HepG2 (cell line): Measurements from ENCODE around the gene MIA2. TPM values are rescaled to one million over a fixed set of nuclear protein-coding genes. Genes with fewer than 3 reads are reported as not detected.
"Not testable (repeated sequence)": the region's sequence is repeated elsewhere in the genome, so short reads cannot be mapped to it uniquely, and the experiment has no call there.

Experiments
- ATAC-seq: fragments of 200-7000 bp; cut with Tn5 transposase; 3 replicates; pipeline ENCODE4 v1.9.1; 2020; ENCODE audit warnings: mild to moderate bottlenecking, moderate library complexity
- BruUV-seq: library from RNA; stranded (reverse); fragments of 400-500 nt; replicated peaks from 2 replicates; lab custom pipeline; 2021; lab: Mats Ljungman, UMichigan
- CTCF ChIA-PET: fragments of 300-600 bp; formaldehyde crosslinking; extraction: SDS; loops from one replicate; lab custom pipeline; 2021; ENCODE audit warnings: low total read pairs, inconsistent platforms, low intra/inter-chr PET ratio; lab: Yijun Ruan, JAX
- POLR2A ChIA-PET: fragments of 350-600 bp; sonication (Branson Sonifier 250); formaldehyde crosslinking; loops from one replicate; lab custom pipeline; 2020; ENCODE audit warnings: antibody characterized with exemption, inconsistent platforms; lab: Yijun Ruan, JAX
- DNase-seq: peaks from one replicate; pipeline ENCODE4 v3.0.0-alpha.2; 2015; ENCODE audit warnings: low spot score
- FAIRE-seq: peaks from 3 replicates; lab custom pipeline; 2011; peaks lifted over from hg19 to GRCh38; lab: Jason Lieb, UNC
- H2AFZ ChIP-seq: one replicate; pipeline ENCODE4 v1.6.1; 2011; ENCODE audit warnings: low read length, inconsistent platforms
- H3K27ac ChIP-seq: fragments of 300-600 bp; 3 replicates; pipeline ENCODE4 v1.8.0; 2011; ENCODE audit warnings: mixed run types, mild to moderate bottlenecking, mixed read lengths, low read length, inconsistent platforms; ENCODE audit not compliant: insufficient read depth; ENCODE audit errors: extremely low read length
- H3K27me3 ChIP-seq, 2 experiments: fragments of 200-600 bp in 1 of 2; 2 replicates in 1 of 2; 3 replicates in 1 of 2; pipeline versions ENCODE4 v1.6.0 to v1.8.0; 2011; ENCODE audit warnings: low read length in 2 of 2, mild to moderate bottlenecking in 2 of 2, moderate library complexity in 2 of 2, inconsistent platforms in 1 of 2; ENCODE audit not compliant: insufficient read depth in 2 of 2, control insufficient read depth in 1 of 2
- H3K36me3 ChIP-seq, 2 experiments: fragments of 200-600 bp in 1 of 2; replicated peaks in 1 of 2; 2 replicates in 1 of 2; 3 replicates in 1 of 2; pipeline versions ENCODE4 v1.5.1 to v1.8.0; 2011; ENCODE audit warnings: low read length in 2 of 2, inconsistent platforms in 1 of 2; ENCODE audit not compliant: insufficient read depth in 2 of 2, control insufficient read depth in 1 of 2
- H3K4me1 ChIP-seq: 2 replicates; pipeline ENCODE4 v1.5.1; 2012; ENCODE audit warnings: low read length, inconsistent platforms; ENCODE audit not compliant: insufficient read depth
- H3K4me2 ChIP-seq: 2 replicates; pipeline ENCODE4 v1.6.0; 2011; ENCODE audit warnings: low read depth, low read length, inconsistent platforms
- H3K4me3 ChIP-seq, 3 experiments: fragments of 200-600 bp in 1 of 3; sonication (generic), shearing (Covaris generic) in 1 of 3; replicated peaks in 1 of 3; 2 replicates each; pipeline ENCODE4 v1.5.1; 2011 to 2016; ENCODE audit warnings: low read length in 3 of 3, inconsistent platforms in 2 of 3, low read depth in 2 of 3, mild to moderate bottlenecking in 2 of 3, control low read depth in 1 of 3, mixed read lengths in 1 of 3; ENCODE audit not compliant: insufficient read depth in 1 of 3
- H3K79me2 ChIP-seq: one replicate; pipeline ENCODE4 v1.6.1; 2011; ENCODE audit warnings: low read length, inconsistent platforms; ENCODE audit not compliant: insufficient read depth
- H3K9ac ChIP-seq: 2 replicates; pipeline ENCODE4 v1.6.0; 2011; ENCODE audit warnings: mild to moderate bottlenecking, low read depth, low read length, inconsistent platforms; ENCODE audit not compliant: insufficient read depth
- H3K9me3 ChIP-seq: 2 replicates; pipeline ENCODE4 v1.5.1; 2012; ENCODE audit warnings: mild to moderate bottlenecking, low read length
- H4K20me1 ChIP-seq: 2 replicates; pipeline ENCODE4 v1.6.0; 2011; ENCODE audit warnings: inconsistent platforms, mild to moderate bottlenecking, low read length, moderate library complexity; ENCODE audit not compliant: insufficient read depth
- BCLAF1 ChIP-seq: fragments of 450-650 bp; IDR thresholded peaks from 2 replicates; pipeline ENCODE4 v1.6.1; 2017; ENCODE audit warnings: mild to moderate bottlenecking
- DR1 ChIP-seq: sonication (generic); formaldehyde crosslinking; IDR thresholded peaks from 2 replicates; pipeline ENCODE4 v1.8.0; 2021; ENCODE audit warnings: mild to moderate bottlenecking, missing genetic modification reagents, inconsistent platforms
- E2F5 ChIP-seq: sonication (generic); formaldehyde crosslinking; conservative IDR thresholded peaks from 2 replicates; pipeline ENCODE4 v1.4.0; 2020; ENCODE audit warnings: missing genetic modification reagents
- JARID2 ChIP-seq: sonication (generic); formaldehyde crosslinking; IDR thresholded peaks from 2 replicates; pipeline ENCODE4 v1.8.1; 2023; ENCODE audit warnings: missing genetic modification reagents, inconsistent platforms; ENCODE audit not compliant: insufficient replicate concordance
- ZBTB37 ChIP-seq: sonication (generic); formaldehyde crosslinking; IDR thresholded peaks from 2 replicates; pipeline ENCODE4 v1.4.0; 2020; ENCODE audit warnings: mild to moderate bottlenecking, missing genetic modification reagents
- ZNF24 ChIP-seq: fragments of 450-650 bp; IDR thresholded peaks from 2 replicates; pipeline ENCODE4 v1.6.1; 2017; ENCODE audit warnings: antibody characterized with exemption, mild to moderate bottlenecking
- ZNF34 ChIP-seq: sonication (generic); formaldehyde crosslinking; IDR thresholded peaks from 2 replicates; pipeline ENCODE4 v1.4.0; 2020; ENCODE audit warnings: mild to moderate bottlenecking, missing genetic modification reagents, borderline replicate concordance
- ZNF431 ChIP-seq: sonication (generic); formaldehyde crosslinking; IDR thresholded peaks from 2 replicates; pipeline ENCODE4 v1.9.0; 2022; ENCODE audit warnings: missing genetic modification reagents, low read depth, mild to moderate bottlenecking, borderline replicate concordance
- ZSCAN20 ChIP-seq: sonication (generic); formaldehyde crosslinking; IDR thresholded peaks from 2 replicates; pipeline ENCODE4 v1.4.0; 2020; ENCODE audit warnings: missing genetic modification reagents, mild to moderate bottlenecking, borderline replicate concordance
- WGBS: methylation state at CpG from one replicate; pipeline ENCODE4 v1.1.6; 2017; ENCODE audit warnings: low lambda C conversion rate; 5-methylcytosine and 5-hydroxymethylcytosine counted together
- in situ Hi-C: cut with HindIII; loops from 2 replicates; pipeline ENCODE4 v1.10.0; 2017; ENCODE audit warnings: low pct_unique_long_range_greater_than_20kb; ENCODE audit not compliant: extremely low pct_ligation_motif_present
- intact Hi-C: fragments of 100-400 bp; cut with micrococcal nuclease; formaldehyde crosslinking; loops from one replicate; pipeline ENCODE4 v1.10.0; 2022; ENCODE audit not compliant: unreplicated experiment
- polyA plus RNA-seq, 8 experiments: library from polyadenylated mRNA; depleted of rRNA in 3 of 8; stranded (reverse) in 7 of 8; unstranded in 1 of 8; fragments of >200 nt; fragmentation: Illumina TruSeq in 4 of 8; extraction: Trizol in 4 of 8; gene quantifications; 2 replicates each; pipeline versions ENCODE4 v1.2.1 to v1.2.3, GENCODE V29; 2011 to 2016; ENCODE audit warnings: low read depth in 4 of 8, missing spikeins in 1 of 8, mixed read lengths in 1 of 8; ENCODE audit not compliant: insufficient read depth in 1 of 8
- total RNA-seq, 5 experiments: library from RNA; depleted of rRNA; stranded (reverse); fragments of >200 nt; fragmentation: Illumina TruSeq; extraction: Trizol; gene quantifications; 2 replicates each; pipeline ENCODE4 v1.2.3, GENCODE V29; 2016; ENCODE audit warnings: low read depth in 1 of 5

Gene MIA2
- total and polyA plus RNA-seq, 2 of the 13 experiments (the other 11 are each of a cell fraction or from before 2014, with no cell fraction given), result 134 to 158 TPM

- TF ChIP-seq ZBTB37 (CRISPR knock-in tag) (no peak), ZNF24 (no peak), ZSCAN20 (CRISPR knock-in tag) (no peak), ZNF34 (CRISPR knock-in tag) (0 out of 2 replicates have a peak, but pooled peaks have one; percentile 60), DR1 (CRISPR knock-in tag) (no peak), BCLAF1 (no peak), E2F5 (CRISPR knock-in tag) (no peak), ZNF431 (CRISPR knock-in tag) (no peak), JARID2 (CRISPR knock-in tag) (no peak)
These were observed 45.8 kb downstream of the MIA2 start (continued) for GRCh38 chr14:39279515-39279914.

GRCh38 chr14:39280678-39281077, 47.0 kb downstream of the MIA2 start:
- H3K4me3 ChIP-seq, ATAC-seq, POLR2A ChIA-PET, in situ Hi-C loops, H3K27me3 ChIP-seq, FAIRE-seq, DNase-seq, H3K4me2 ChIP-seq, intact Hi-C loops, CTCF ChIA-PET, H3K27ac ChIP-seq, H2AFZ ChIP-seq, BruUV-seq, H4K20me1 ChIP-seq, H3K9me3 ChIP-seq, H3K9ac ChIP-seq: not testable (repeated sequence)
- peaks cover 15 to 63% of the 10 kb centered on the region in 2 experiments for H3K36me3 ChIP-seq
- H3K79me2 ChIP-seq, result peaks cover 68% of the 10 kb centered on the region
- 89% methylated on average over 3 of the region's 3 CpGs for WGBS
- H3K4me1 ChIP-seq, result peaks cover 17% of the 10 kb centered on the region
